ELF-1 (cell line): ENCODE measurements around the gene IARS2.
"Not testable (repeated sequence)": the region's sequence is repeated elsewhere in the genome, so short reads cannot be mapped to it uniquely, and the experiment has no call there.

ENCODE experiments used
- DNase-seq: peaks from one replicate; pipeline ENCODE4 v3.0.0-alpha.2; 2016; ENCODE audit warnings: low read depth, low spot score

The IARS2 gene

DNA sequence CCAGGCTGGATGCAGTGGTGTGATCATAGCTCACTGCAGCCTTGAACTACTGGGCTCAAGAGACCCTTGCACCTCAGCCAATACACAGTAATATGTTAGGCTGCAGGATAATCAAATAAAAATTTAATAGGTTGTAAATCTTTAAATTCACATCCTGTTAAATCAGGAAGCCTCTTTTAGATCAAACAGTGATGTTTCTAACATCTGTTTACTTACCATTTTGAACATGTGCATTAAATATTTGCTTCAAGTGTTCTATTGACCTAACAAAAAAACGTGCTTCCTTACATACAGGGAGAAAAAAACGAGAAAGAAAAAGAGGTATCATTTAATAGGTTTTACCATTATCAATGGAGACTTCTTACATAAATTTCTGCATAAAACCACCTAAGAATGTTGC is 70.6 kb downstream of the IARS2 start:
- no peak for DNase-seq

- DNase-seq: no peak
Measured at GRCh38 chr1:220166853-220167252, 72.9 kb downstream of the IARS2 start.

DNA sequence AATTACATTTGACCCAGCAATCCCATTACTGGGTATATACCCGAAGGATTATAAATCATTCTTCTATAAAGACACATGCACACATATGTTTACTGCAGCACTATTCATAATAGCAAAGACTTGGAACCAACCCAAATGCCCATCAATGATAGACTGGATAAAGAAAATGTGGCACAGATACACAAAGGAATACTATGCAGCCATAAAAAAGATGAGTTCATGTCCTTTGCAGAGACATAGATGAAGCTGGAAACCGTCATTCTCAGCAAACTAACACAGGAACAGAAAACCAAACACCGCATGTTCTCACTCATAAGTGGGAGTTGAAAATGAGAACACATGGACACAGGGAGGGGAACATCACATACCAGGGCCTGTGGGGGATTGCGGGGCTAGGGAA is 76.0 kb downstream of the IARS2 start:
- DNase-seq: not testable (repeated sequence)

GRCh38 chr1:220170836-220171526 is 77.0 kb downstream of the IARS2 start:
- DNase-seq: no peak

DNA sequence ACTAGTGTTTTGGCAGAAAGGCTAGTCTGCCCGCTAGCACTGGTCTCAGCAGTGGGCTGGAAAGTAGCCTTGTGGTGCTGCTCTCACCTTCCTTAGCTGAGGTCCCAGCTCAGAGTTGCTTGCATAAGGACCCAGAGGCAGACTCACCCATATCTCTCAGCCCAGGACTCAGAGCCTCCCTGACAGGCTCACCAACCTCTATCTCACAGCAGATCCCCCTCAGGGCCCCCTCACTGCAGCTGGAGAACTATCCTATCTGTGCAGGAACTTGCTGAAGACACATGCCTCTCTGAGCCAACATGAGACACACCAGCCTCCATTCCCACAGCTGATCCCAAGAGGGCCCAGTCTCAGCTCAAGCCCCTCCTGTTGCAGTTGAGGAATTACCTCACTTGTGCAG is 82.6 kb downstream of the IARS2 start:
- peak; percentile 7 for DNase-seq

GRCh38 chr1:220182111-220182510 is 88.2 kb downstream of the IARS2 start:
- DNase-seq: no peak

- DNase-seq: no peak
Measured at GRCh38 chr1:220182656-220183055, 88.7 kb downstream of the IARS2 start.

DNA sequence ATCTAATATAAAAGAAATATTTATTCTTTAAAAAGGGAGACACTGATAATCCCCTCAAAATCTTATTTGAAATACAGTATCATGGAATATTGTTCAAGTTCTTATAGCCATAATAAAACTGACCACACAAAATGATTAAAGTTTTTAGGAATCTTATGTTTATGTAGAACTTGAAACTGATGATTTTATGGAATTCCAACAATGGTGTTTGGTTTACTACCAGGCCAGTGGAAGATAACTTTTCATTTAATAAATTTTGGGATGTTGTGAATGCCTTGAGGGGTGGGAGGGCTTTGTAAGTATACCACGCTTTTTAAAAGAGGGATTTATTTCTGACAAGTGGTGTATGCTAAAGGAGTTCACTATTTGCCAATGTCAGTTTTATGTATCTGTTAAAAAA is 90.6 kb downstream of the IARS2 start:
- no peak for DNase-seq

- no peak for DNase-seq
Measured at GRCh38 chr1:220186752-220187151, 92.8 kb downstream of the IARS2 start.

GRCh38 chr1:220188538-220188937 is 94.6 kb downstream of the IARS2 start:
- DNase-seq: no peak

DNA sequence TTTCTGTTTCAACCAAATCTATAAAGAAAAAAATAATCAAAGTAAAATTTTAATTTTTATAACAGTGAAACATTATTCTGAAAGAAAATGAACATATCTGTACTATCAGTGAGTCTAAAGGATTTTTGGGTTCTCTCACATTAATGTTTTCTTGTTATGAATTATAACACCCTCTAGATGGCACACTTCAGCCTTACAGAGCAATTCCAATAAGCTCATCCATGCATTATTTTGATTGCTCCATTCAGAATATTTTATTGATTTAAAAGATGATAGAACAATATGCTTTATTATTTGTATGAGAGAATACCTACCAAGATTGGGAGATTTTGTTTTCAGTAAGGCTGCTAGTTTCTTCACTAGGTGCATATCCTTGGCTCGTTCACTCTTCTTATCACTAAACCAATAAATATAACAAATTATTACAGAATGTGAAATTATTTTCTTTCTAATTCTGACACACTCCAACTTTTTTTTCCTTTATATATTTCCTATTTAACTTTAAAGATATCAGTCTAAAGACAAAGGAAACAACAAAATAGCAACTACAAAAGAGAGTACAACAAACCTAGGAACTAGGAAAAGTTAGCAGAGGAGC is 95.9 kb downstream of the IARS2 start:
- no peak for DNase-seq

- DNase-seq: no peak
Measured at GRCh38 chr1:220195701-220196100, 101.8 kb downstream of the IARS2 start.
